Caco-2 (cell line): ENCODE measurements around the gene LDLRAD3. TPM values are rescaled to one million over a fixed set of nuclear protein-coding genes. Genes with fewer than 3 reads are reported as not detected.

Experiments
- BruUV-seq: library from RNA; stranded (reverse); fragments of 400-500 nt; replicated peaks from 2 replicates; lab custom pipeline; 2021; lab: Mats Ljungman, UMichigan
- CTCF ChIA-PET: fragments of 300-600 bp; sonication (Branson Sonifier 250); formaldehyde crosslinking; loops from one replicate; lab custom pipeline; 2022; ENCODE audit warnings: antibody characterized with exemption; lab: Charles Lee
- POLR2A ChIA-PET: fragments of 300-600 bp; sonication (Branson Sonifier 250); formaldehyde crosslinking; loops from one replicate; lab custom pipeline; 2022; ENCODE audit warnings: antibody characterized with exemption; lab: Charles Lee
- DNase-seq, 2 experiments: peaks; one replicate each; pipeline versions ENCODE4 v3.0.0 to v3.0.0-alpha.2; 2020 to 2022
- H3K27me3 ChIP-seq: replicated peaks from 2 replicates; pipeline ENCODE4 v1.6.0; 2011; ENCODE audit warnings: low read length; ENCODE audit not compliant: control insufficient read depth, insufficient read depth
- H3K36me3 ChIP-seq: 2 replicates; pipeline ENCODE4 v1.5.1; 2011; ENCODE audit warnings: low read length; ENCODE audit not compliant: control insufficient read depth, insufficient read depth
- H3K4me1 ChIP-seq: fragments of 250-450 bp; sonication (Bioruptor Pico); 2 replicates; pipeline ENCODE4 v1.5.1; 2020; ENCODE audit warnings: mild to moderate bottlenecking
- H3K4me3 ChIP-seq: 2 replicates; pipeline ENCODE4 v1.5.1; 2011; ENCODE audit warnings: low read depth, mild to moderate bottlenecking, control low read depth, low read length
- H3K9me3 ChIP-seq: fragments of 250-450 bp; sonication (Bioruptor Pico); 2 replicates; pipeline ENCODE4 v1.5.1; 2020; ENCODE audit warnings: mild to moderate bottlenecking, moderate library complexity
- H3K27ac Mint-ChIP-seq: one replicate; pipeline ENCODE4 v1.8.0; 2022; ENCODE audit warnings: mixed read lengths; ENCODE audit not compliant: unreplicated experiment
- H3K27me3 Mint-ChIP-seq: one replicate; pipeline ENCODE4 v1.8.0; 2022; ENCODE audit warnings: mixed read lengths; ENCODE audit not compliant: insufficient read depth, unreplicated experiment
- H3K36me3 Mint-ChIP-seq: one replicate; pipeline ENCODE4 v1.8.0; 2022; ENCODE audit warnings: mild to moderate bottlenecking, mixed read lengths; ENCODE audit not compliant: insufficient read depth, unreplicated experiment
- H3K4me1 Mint-ChIP-seq: one replicate; pipeline ENCODE4 v1.8.0; 2022; ENCODE audit warnings: low read depth, mixed read lengths; ENCODE audit not compliant: unreplicated experiment
- H3K4me3 Mint-ChIP-seq: one replicate; pipeline ENCODE4 v1.8.0; 2022; ENCODE audit warnings: mild to moderate bottlenecking, moderate library complexity, mixed read lengths; ENCODE audit not compliant: unreplicated experiment
- H3K9me3 Mint-ChIP-seq: one replicate; pipeline ENCODE4 v1.8.0; 2022; ENCODE audit warnings: mixed read lengths; ENCODE audit not compliant: unreplicated experiment
- CTCF ChIP-seq, 2 experiments: fragments of 200-600 bp in 1 of 2; IDR thresholded peaks; 1 replicate in 1 of 2; 2 replicates in 1 of 2; pipeline versions ENCODE4 v1.5.1 to v1.8.0; 2011 to 2022; ENCODE audit warnings: antibody characterized with exemption in 1 of 2, control low read depth in 1 of 2, inconsistent platforms in 1 of 2, low read depth in 1 of 2, low read length in 1 of 2, mild to moderate bottlenecking in 1 of 2, moderate library complexity in 1 of 2; ENCODE audit not compliant: insufficient read depth in 1 of 2, severe bottlenecking in 1 of 2, unreplicated experiment in 1 of 2
- intact Hi-C: fragments of 100-400 bp; cut with micrococcal nuclease; formaldehyde crosslinking; loops from one replicate; pipeline ENCODE4 v1.10.0; 2022; ENCODE audit not compliant: unreplicated experiment
- total RNA-seq: library from RNA; stranded (reverse); gene quantifications from 2 replicates; pipeline ENCODE4 v1.2.3, GENCODE V29; 2022

Gene LDLRAD3
- total RNA-seq, 1 experiment from 2014 or later = 9.9 TPM

DNA sequence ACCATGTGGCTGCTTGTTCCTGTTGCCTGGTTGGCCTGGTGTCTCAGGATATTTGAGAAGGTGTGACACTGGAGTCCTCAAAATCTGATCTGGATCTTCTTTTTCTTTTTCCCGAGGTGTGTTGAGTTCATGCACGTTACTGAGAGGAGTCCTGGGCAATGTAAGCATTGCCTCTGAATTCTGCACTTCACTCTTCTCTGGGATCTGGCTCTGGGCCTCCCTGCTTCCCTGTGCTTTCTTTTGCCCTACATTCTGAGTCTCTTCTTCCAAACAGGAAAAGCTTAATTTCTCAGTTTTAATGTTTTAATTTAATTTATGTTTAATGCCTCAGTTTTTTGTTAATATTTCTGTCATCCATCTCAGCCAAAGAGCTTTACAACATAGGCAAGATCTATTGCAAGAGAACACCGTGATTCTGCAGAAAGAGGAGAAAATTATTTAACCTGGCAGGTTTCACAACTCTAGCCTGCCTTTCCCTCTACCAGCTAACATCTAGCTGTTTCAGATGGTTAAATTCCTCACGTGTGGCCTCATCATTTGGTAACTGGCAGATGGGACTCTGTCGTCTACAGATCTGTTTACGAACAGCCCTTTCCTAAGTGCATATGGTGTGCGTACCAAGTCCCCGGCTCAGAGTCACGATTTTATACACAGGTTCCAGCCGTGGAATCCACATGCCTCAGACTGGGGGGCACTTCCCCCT lies 24.7 kb downstream of the LDLRAD3 start:
- Mint-ChIP-seq H3K9me3 (peaks cover 3% of the 10 kb centered on the region), H3K4me1 (no peaks in the 10 kb centered on the region), H3K27ac (no peak overlapping the region), H3K27me3 (no peaks in the 10 kb centered on the region), H3K4me3 (no peak overlapping the region), H3K36me3 (no peaks in the 10 kb centered on the region)
- intact Hi-C loops = no loop called here
- TF ChIP-seq CTCF (IDR thresholded peaks at IDR 0.05; ENCODE audit: insufficient read depth in 1 of 2, low read depth in 1 of 2, low read length in 1 of 2, severe bottlenecking in 1 of 2, unreplicated experiment in 1 of 2) = no peak
- ChIA-PET CTCF (no interaction called here), POLR2A (no interaction called here)
- no TSS peak for BruUV-seq
- Histone ChIP-seq H3K9me3 (no peaks in the 10 kb centered on the region), H3K4me3 (no peak overlapping the region), H3K36me3 (no peaks in the 10 kb centered on the region), H3K27me3 (no peaks in the 10 kb centered on the region), H3K4me1 (peaks cover 14% of the 10 kb centered on the region)
- DNase-seq = no peak

- Histone ChIP-seq H3K9me3 (no peaks in the 10 kb centered on the region), H3K4me3 (no peak overlapping the region), H3K36me3 (no peaks in the 10 kb centered on the region), H3K4me1 (peaks cover 14% of the 10 kb centered on the region), H3K27me3 (no peaks in the 10 kb centered on the region)
- no peak overlapping the region for H3K4me3 Mint-ChIP-seq
- no TSS peak for BruUV-seq
- no peaks in the 10 kb centered on the region for H3K27me3 Mint-ChIP-seq
- H3K27ac Mint-ChIP-seq = no peak overlapping the region
- no peaks in the 10 kb centered on the region for H3K9me3 Mint-ChIP-seq
- DNase-seq = peak; percentile 30 to 51
- ChIA-PET CTCF (no interaction called here), POLR2A (no interaction called here)
- H3K36me3 Mint-ChIP-seq = no peaks in the 10 kb centered on the region
- intact Hi-C loops = no loop called here
- H3K4me1 Mint-ChIP-seq = no peaks in the 10 kb centered on the region
- TF ChIP-seq CTCF (IDR thresholded peaks at IDR 0.05; ENCODE audit: insufficient read depth in 1 of 2, low read depth in 1 of 2, low read length in 1 of 2, severe bottlenecking in 1 of 2, unreplicated experiment in 1 of 2) = no peak
Observed at GRCh38 chr11:35969089-35970042, 25.5 kb downstream of the LDLRAD3 start.

DNA sequence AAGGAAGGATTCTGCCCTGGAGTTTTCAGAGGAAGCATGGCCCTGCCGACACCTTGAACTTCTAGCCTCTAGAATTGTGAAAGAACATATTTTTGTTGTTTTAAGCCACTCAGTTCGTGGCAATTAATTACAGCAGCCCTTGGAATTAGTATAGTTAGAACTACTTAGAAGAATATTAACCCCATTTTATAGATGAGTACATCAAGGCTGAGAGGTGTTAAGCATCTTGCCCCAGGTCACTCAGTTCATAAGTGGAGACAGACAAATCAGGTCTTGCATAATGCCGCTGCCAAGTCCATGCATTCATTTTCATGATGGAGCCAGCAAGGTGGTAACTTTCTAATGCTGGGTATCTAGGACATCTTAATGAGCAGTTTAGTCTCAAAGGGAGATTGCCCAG lies 26.6 kb downstream of the LDLRAD3 start:
- H3K27ac Mint-ChIP-seq = no peak overlapping the region
- no peaks in the 10 kb centered on the region for H3K36me3 ChIP-seq
- no peaks in the 10 kb centered on the region for H3K27me3 ChIP-seq
- H3K4me1 ChIP-seq = peaks cover 14% of the 10 kb centered on the region
- H3K4me3 Mint-ChIP-seq = no peak overlapping the region
- H3K9me3 ChIP-seq = no peaks in the 10 kb centered on the region; the same call in 1 of the 2 replicates
- no peak for TF ChIP-seq CTCF (IDR thresholded peaks at IDR 0.05; ENCODE audit: insufficient read depth in 1 of 2, low read depth in 1 of 2, low read length in 1 of 2, severe bottlenecking in 1 of 2, unreplicated experiment in 1 of 2)
- intact Hi-C loops = no loop called here
- H3K27me3 Mint-ChIP-seq = no peaks in the 10 kb centered on the region
- no peaks in the 10 kb centered on the region for H3K9me3 Mint-ChIP-seq
- ChIA-PET CTCF (no interaction called here), POLR2A (no interaction called here)
- H3K4me3 ChIP-seq = no peak overlapping the region
- DNase-seq = no peak
- no peaks in the 10 kb centered on the region for H3K4me1 Mint-ChIP-seq
- H3K36me3 Mint-ChIP-seq = no peaks in the 10 kb centered on the region
- no TSS peak for BruUV-seq
